GM23338 (cell line): ENCODE results near the gene C20orf173. TPM values are rescaled to one million over a fixed set of nuclear protein-coding genes. Genes with fewer than 3 reads are reported as not detected.

Source experiments
- ATAC-seq: fragments of 200-7000 bp; cut with Tn5 transposase; 3 replicates; pipeline ENCODE4 v1.9.1; 2020
- DNase-seq: peaks from one replicate; pipeline ENCODE4 v3.0.0-alpha.2; 2015; ENCODE audit warnings: low spot score
- H2AFZ ChIP-seq: fragments of 200-600 bp; sonication (generic); 2 replicates; pipeline ENCODE4 v1.8.0; 2016; ENCODE audit warnings: antibody characterized with exemption, mild to moderate bottlenecking, moderate library complexity
- H3F3A ChIP-seq: fragments of 200-600 bp; sonication (generic); replicated peaks from 2 replicates; pipeline ENCODE4 v1.8.0; 2017; ENCODE audit warnings: antibody characterized with exemption, mixed run types, low read depth
- H3K27ac ChIP-seq: fragments of 200-600 bp; sonication (generic); 2 replicates; pipeline ENCODE4 v1.6.1; 2016; ENCODE audit warnings: low read depth
- H3K27me3 ChIP-seq: fragments of 200-600 bp; sonication (generic); 2 replicates; pipeline ENCODE4 v1.8.0; 2016; ENCODE audit warnings: mild to moderate bottlenecking, mixed run types, moderate library complexity; ENCODE audit not compliant: insufficient read depth
- H3K36me3 ChIP-seq: fragments of 200-600 bp; sonication (generic); 2 replicates; pipeline ENCODE4 v1.8.0; 2016; ENCODE audit warnings: mild to moderate bottlenecking; ENCODE audit not compliant: insufficient read depth
- H3K4me1 ChIP-seq: fragments of 200-600 bp; sonication (generic); 2 replicates; pipeline ENCODE4 v1.8.0; 2016; ENCODE audit warnings: mild to moderate bottlenecking, moderate library complexity; ENCODE audit not compliant: insufficient read depth
- H3K4me2 ChIP-seq: fragments of 200-600 bp; sonication (generic); 2 replicates; pipeline ENCODE4 v1.7.1; 2017; ENCODE audit warnings: mixed run types
- H3K4me3 ChIP-seq: fragments of 200-600 bp; sonication (generic); 2 replicates; pipeline ENCODE4 v1.6.1; 2016; ENCODE audit warnings: mixed run types
- H3K79me2 ChIP-seq: fragments of 200-600 bp; sonication (generic); replicated peaks from 2 replicates; pipeline ENCODE4 v1.8.0; 2017; ENCODE audit warnings: mild to moderate bottlenecking; ENCODE audit not compliant: insufficient read depth
- H3K9me2 ChIP-seq: fragments of 200-600 bp; sonication (generic); 2 replicates; pipeline ENCODE4 v1.8.0; 2017; ENCODE audit not compliant: insufficient read depth
- H4K20me1 ChIP-seq: fragments of 200-600 bp; sonication (generic); replicated peaks from 2 replicates; pipeline ENCODE4 v1.8.0; 2017; ENCODE audit warnings: mild to moderate bottlenecking; ENCODE audit not compliant: insufficient read depth
- H3K27ac Mint-ChIP-seq: 2 replicates; pipeline ENCODE4 v1.8.0; 2020; ENCODE audit warnings: inconsistent platforms, mild to moderate bottlenecking, moderate library complexity, mixed read lengths
- H3K27me3 Mint-ChIP-seq: 3 replicates; pipeline ENCODE4 v1.8.0; 2022; ENCODE audit warnings: low read depth, mild to moderate bottlenecking, moderate library complexity, mixed read lengths, inconsistent platforms; ENCODE audit not compliant: insufficient read depth, poor library complexity
- H3K36me3 Mint-ChIP-seq: 3 replicates; pipeline ENCODE4 v1.8.0; 2021; ENCODE audit warnings: low read depth, mild to moderate bottlenecking, inconsistent platforms, moderate library complexity, mixed read lengths
- H3K4me1 Mint-ChIP-seq: 3 replicates; pipeline ENCODE4 v1.8.0; 2020; ENCODE audit warnings: mild to moderate bottlenecking, inconsistent platforms, mixed read lengths
- H3K4me3 Mint-ChIP-seq: 3 replicates; pipeline ENCODE4 v1.8.0; 2021; ENCODE audit warnings: moderate library complexity, mild to moderate bottlenecking, inconsistent platforms, mixed read lengths
- H3K9me3 Mint-ChIP-seq: 3 replicates; pipeline ENCODE4 v1.8.0; 2020; ENCODE audit warnings: moderate library complexity, mild to moderate bottlenecking, inconsistent platforms, mixed read lengths
- CREB1 ChIP-seq: fragments of 250-450 bp; sonication (Bioruptor Pico); IDR thresholded peaks from 2 replicates; pipeline ENCODE4 v1.5.0; 2020; ENCODE audit warnings: low read depth, mild to moderate bottlenecking, moderate library complexity
- EZH2 ChIP-seq: fragments of 200-600 bp; sonication (generic); IDR thresholded peaks from one replicate; pipeline ENCODE4 v1.8.0; 2017; ENCODE audit warnings: antibody characterized with exemption, mild to moderate bottlenecking, low read depth; ENCODE audit not compliant: unreplicated experiment
- EZH2phosphoT487 ChIP-seq: fragments of 200-600 bp; sonication (generic); IDR thresholded peaks from one replicate; pipeline ENCODE4 v1.8.1; 2018; ENCODE audit warnings: antibody characterized with exemption; ENCODE audit not compliant: unreplicated experiment
- JUNB ChIP-seq: IDR thresholded peaks from one replicate; pipeline ENCODE4 v1.6.1; 2016; ENCODE audit warnings: antibody characterized with exemption; ENCODE audit not compliant: unreplicated experiment
- NANOG ChIP-seq: IDR thresholded peaks from 2 replicates; pipeline ENCODE4 v1.6.1; 2016; ENCODE audit warnings: antibody characterized with exemption, borderline replicate concordance
- POLR2AphosphoS5 ChIP-seq: IDR thresholded peaks from 2 replicates; pipeline ENCODE4 v1.6.1; 2016; ENCODE audit warnings: antibody characterized with exemption, low read depth
- REST ChIP-seq: IDR thresholded peaks from one replicate; pipeline ENCODE4 v1.6.1; 2018; ENCODE audit warnings: antibody characterized with exemption; ENCODE audit not compliant: unreplicated experiment
- STAT1 ChIP-seq: IDR thresholded peaks from one replicate; pipeline ENCODE4 v1.6.1; 2016; ENCODE audit warnings: antibody characterized with exemption; ENCODE audit not compliant: unreplicated experiment
- ZNF114 ChIP-seq: fragments of 250-450 bp; sonication (Bioruptor Pico); IDR thresholded peaks from 2 replicates; pipeline ENCODE4 v1.5.0; 2020; ENCODE audit warnings: mild to moderate bottlenecking, moderate library complexity
- ZNF462 ChIP-seq: fragments of 250-450 bp; sonication (Bioruptor Pico); IDR thresholded peaks from 2 replicates; pipeline ENCODE4 v1.5.0; 2020; ENCODE audit warnings: mild to moderate bottlenecking, moderate library complexity
- polyA plus RNA-seq: library from polyadenylated mRNA; unstranded; fragments of >200 nt; fragmentation: Nextera tagmentation; extraction: Ambion mirVana; gene quantifications from 2 replicates; pipeline ENCODE4 v1.2.1, GENCODE V29; 2016
- total RNA-seq: library from RNA; depleted of rRNA; stranded (reverse); fragments of >200 nt; shearing (Covaris generic); gene quantifications from 2 replicates; pipeline ENCODE4 v1.2.3, GENCODE V29; 2014
- TF ChIP-seq, protein P1 (sequence below): IDR thresholded peaks from 2 replicates; pipeline ENCODE4 v1.6.1; 2016; ENCODE audit warnings: antibody characterized with exemption

The C20orf173 gene
- total and polyA plus RNA-seq, 2 experiments from 2014 or later: not detected

DNA sequence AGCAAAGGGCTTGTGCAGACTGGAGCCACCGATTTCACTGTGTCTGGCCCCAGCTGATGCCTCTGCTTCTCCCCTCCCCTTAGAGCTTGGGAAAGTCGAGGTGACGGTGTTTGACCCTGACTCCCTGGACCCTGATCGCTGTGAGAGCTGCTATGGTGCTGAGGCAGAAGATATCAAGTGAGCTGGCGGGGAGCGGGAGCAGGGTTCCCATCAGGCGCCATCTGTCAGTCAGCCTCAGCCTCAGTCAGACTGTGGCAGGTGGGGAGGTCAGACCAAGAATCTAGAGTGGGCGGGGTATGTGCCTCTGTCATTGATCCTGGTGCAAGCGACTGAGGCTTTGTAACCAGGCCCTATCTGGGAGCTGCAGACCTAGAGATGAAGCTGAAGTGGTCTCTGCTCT lies 17.9 kb upstream of the C20orf173 start (continued):
- TF ChIP-seq REST (no peak), JUNB (no peak)

GRCh38 chr20:35546127-35546526 lies 16.7 kb upstream of the C20orf173 start:
- Histone ChIP-seq H3K27ac (no peak overlapping the region), H3K36me3 (peaks cover 30% of the 10 kb centered on the region), H4K20me1 (peaks cover 4% of the 10 kb centered on the region; the same call in 1 of the 2 replicates)
- TF ChIP-seq NANOG (no peak), REST (no peak), EZH2 (no peak), CREB1 (CRISPR knock-in tag) (no peak), EZH2phosphoT487 (no peak), ZNF114 (CRISPR knock-in tag) (no peak), STAT1 (no peak), POLR2AphosphoS5 (no peak), ZNF462 (no peak)
- TF ChIP-seq, protein P1, sequence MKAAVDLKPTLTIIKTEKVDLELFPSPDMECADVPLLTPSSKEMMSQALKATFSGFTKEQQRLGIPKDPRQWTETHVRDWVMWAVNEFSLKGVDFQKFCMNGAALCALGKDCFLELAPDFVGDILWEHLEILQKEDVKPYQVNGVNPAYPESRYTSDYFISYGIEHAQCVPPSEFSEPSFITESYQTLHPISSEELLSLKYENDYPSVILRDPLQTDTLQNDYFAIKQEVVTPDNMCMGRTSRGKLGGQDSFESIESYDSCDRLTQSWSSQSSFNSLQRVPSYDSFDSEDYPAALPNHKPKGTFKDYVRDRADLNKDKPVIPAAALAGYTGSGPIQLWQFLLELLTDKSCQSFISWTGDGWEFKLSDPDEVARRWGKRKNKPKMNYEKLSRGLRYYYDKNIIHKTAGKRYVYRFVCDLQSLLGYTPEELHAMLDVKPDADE: no peak

More at GRCh38 chr20:35546127-35546526, 16.7 kb upstream of the C20orf173 start:
- peaks cover 33% of the 10 kb centered on the region for H3K36me3 Mint-ChIP-seq
- Histone ChIP-seq H3F3A (0 out of 2 replicates have a peak, but pooled peaks cover 7% of the 10 kb centered on the region), H3K4me3 (no peak overlapping the region), H3K79me2 (peaks cover 10% of the 10 kb centered on the region), H3K4me2 (no peak overlapping the region), H2AFZ (no peak overlapping the region), H3K27me3 (no peaks in the 10 kb centered on the region), H3K9me2 (no peaks in the 10 kb centered on the region), H3K4me1 (peaks cover 5% of the 10 kb centered on the region)
- ATAC-seq: no peak
- no peak for DNase-seq
- H3K27me3 Mint-ChIP-seq: peaks cover 10% of the 10 kb centered on the region
- no peak overlapping the region for H3K27ac Mint-ChIP-seq
- no peaks in the 10 kb centered on the region for H3K9me3 Mint-ChIP-seq
- H3K4me1 Mint-ChIP-seq: peaks cover 7% of the 10 kb centered on the region; the same call in 2 of the 3 replicates
- no peak overlapping the region for H3K4me3 Mint-ChIP-seq
